ENCODE measurements around the gene OBSL1. TPM values are rescaled to one million over a fixed set of nuclear protein-coding genes. Genes with fewer than 3 reads are reported as not detected.

The OBSL1 gene
- total RNA-seq, 4 donors from 2014 or later = 33.2 to 75.7 (median 43.7) TPM

- Histone ChIP-seq H3K9me3 (no peaks in the 10 kb centered on the region), H3K4me1 (peaks cover 22% of the 10 kb centered on the region), H3K36me3 (peaks cover 42% of the 10 kb centered on the region), H3K27me3 (peaks cover 47% of the 10 kb centered on the region), H3K27ac (no peak overlapping the region), H3K4me3 (no peak overlapping the region)
- 69% methylated on average over 4 of the region's 4 CpGs for WGBS
- DNase-seq (ENCODE audit: low spot score in 2 of 2) = no peak
- TF ChIP-seq CTCF (IDR thresholded peaks at IDR 0.05) = no peak
- TF ChIP-seq EP300 (IDR thresholded peaks at IDR 0.05) = no peak
- TF ChIP-seq POLR2AphosphoS5 (IDR thresholded peaks at IDR 0.05) = no peak
- TF ChIP-seq POLR2A (IDR thresholded peaks at IDR 0.05) = no peak
Measured at GRCh38 chr2:219508444-219508734, 63.0 kb downstream of the OBSL1 start.

- no peaks in the 10 kb centered on the region for H3K9me3 ChIP-seq
- H3K4me1 ChIP-seq = peaks cover 22% of the 10 kb centered on the region
- DNase-seq (ENCODE audit: low spot score in 2 of 2) = no peak
- TF ChIP-seq POLR2A (IDR thresholded peaks at IDR 0.05) = no peak
- no peak for TF ChIP-seq POLR2AphosphoS5 (IDR thresholded peaks at IDR 0.05)
- TF ChIP-seq EP300 (IDR thresholded peaks at IDR 0.05) = no peak
- no peak for TF ChIP-seq CTCF (IDR thresholded peaks at IDR 0.05)
- no peak overlapping the region for H3K27ac ChIP-seq
- peaks cover 41% of the 10 kb centered on the region for H3K27me3 ChIP-seq
- H3K36me3 ChIP-seq = peaks cover 43% of the 10 kb centered on the region
- no peak overlapping the region for H3K4me3 ChIP-seq
- WGBS = 48% methylated on average over 5 of the region's 8 CpGs
Measured at GRCh38 chr2:219507581-219508443, 63.5 kb downstream of the OBSL1 start.

GRCh38 chr2:219506802-219507526 is 64.4 kb downstream of the OBSL1 start:
- TF ChIP-seq POLR2AphosphoS5 (IDR thresholded peaks at IDR 0.05) (no peak), EP300 (IDR thresholded peaks at IDR 0.05) (no peak), POLR2A (IDR thresholded peaks at IDR 0.05) (no peak), CTCF (IDR thresholded peaks at IDR 0.05) (no peak)
- no peak overlapping the region for H3K27ac ChIP-seq
- H3K9me3 ChIP-seq = no peaks in the 10 kb centered on the region
- peaks cover 22% of the 10 kb centered on the region for H3K4me1 ChIP-seq
- peaks cover 33% of the 10 kb centered on the region for H3K27me3 ChIP-seq
- H3K36me3 ChIP-seq = peaks cover 47% of the 10 kb centered on the region
- 63% methylated on average over 13 of the region's 17 CpGs for WGBS
- no peak overlapping the region for H3K4me3 ChIP-seq
- DNase-seq (ENCODE audit: low spot score in 2 of 2) = no peak

- 90% methylated on average over 15 of the region's 23 CpGs for WGBS
- peaks cover 47% of the 10 kb centered on the region for H3K36me3 ChIP-seq
- no peak for TF ChIP-seq POLR2A (IDR thresholded peaks at IDR 0.05)
- TF ChIP-seq POLR2AphosphoS5 (IDR thresholded peaks at IDR 0.05) = no peak
- TF ChIP-seq CTCF (IDR thresholded peaks at IDR 0.05) = no peak
- TF ChIP-seq EP300 (IDR thresholded peaks at IDR 0.05) = no peak
Measured at GRCh38 chr2:219506153-219506801, 65.1 kb downstream of the OBSL1 start.

GRCh38 chr2:219505585-219505984 is 65.8 kb downstream of the OBSL1 start:
- Histone ChIP-seq H3K4me3 (no peak overlapping the region), H3K4me1 (peaks cover 22% of the 10 kb centered on the region), H3K27me3 (peaks cover 19% of the 10 kb centered on the region), H3K36me3 (peaks cover 47% of the 10 kb centered on the region), H3K27ac (no peak overlapping the region), H3K9me3 (no peaks in the 10 kb centered on the region)
- no peak for DNase-seq (ENCODE audit: low spot score in 2 of 2)
- TF ChIP-seq POLR2A (IDR thresholded peaks at IDR 0.05) = no peak
- TF ChIP-seq EP300 (IDR thresholded peaks at IDR 0.05) = no peak
- TF ChIP-seq POLR2AphosphoS5 (IDR thresholded peaks at IDR 0.05) = no peak
- TF ChIP-seq CTCF (IDR thresholded peaks at IDR 0.05) = no peak
- 93% methylated on average over 8 of the region's 9 CpGs for WGBS

More at GRCh38 chr2:219506153-219506801, 65.1 kb downstream of the OBSL1 start:
- H3K9me3 ChIP-seq = no peaks in the 10 kb centered on the region
- H3K27me3 ChIP-seq = peaks cover 26% of the 10 kb centered on the region
- DNase-seq (ENCODE audit: low spot score in 2 of 2) = no peak
- no peak overlapping the region for H3K4me3 ChIP-seq
- H3K27ac ChIP-seq = no peak overlapping the region
- H3K4me1 ChIP-seq = peaks cover 22% of the 10 kb centered on the region

Measured in suprapubic skin (tissue), 4 donors.